Mesenchymal stem cell (in vitro differentiated cells and primary cell): ENCODE data around the gene OR5H1.
"Not testable (repeated sequence)": the region's sequence is repeated elsewhere in the genome, so short reads cannot be mapped to it uniquely, and the experiment has no call there.

Source experiments
- DNase-seq: peaks from one replicate; pipeline ENCODE4 v3.0.0-alpha.2; 2013
- H2AFZ ChIP-seq: one replicate; pipeline ENCODE4 v1.6.1; 2013; ENCODE audit warnings: low read depth, mild to moderate bottlenecking, control low read depth, inconsistent platforms, low read length, moderate library complexity
- H2AK5ac ChIP-seq: 2 replicates; pipeline ENCODE4 v1.6.1; 2013; ENCODE audit warnings: low read length, moderate library complexity, mild to moderate bottlenecking, inconsistent platforms; ENCODE audit not compliant: severe bottlenecking
- H2BK120ac ChIP-seq: one replicate; pipeline ENCODE4 v1.6.1; 2013; ENCODE audit warnings: low read depth, mild to moderate bottlenecking, inconsistent platforms, low read length, moderate library complexity
- H2BK12ac ChIP-seq, 2 experiments: one replicate each; pipeline ENCODE4 v1.6.1; 2013; ENCODE audit warnings: inconsistent platforms in 2 of 2, low read length in 2 of 2, mild to moderate bottlenecking in 2 of 2, moderate library complexity in 2 of 2, control low read depth in 1 of 2
- H2BK15ac ChIP-seq: one replicate; pipeline ENCODE4 v1.6.1; 2013; ENCODE audit warnings: mild to moderate bottlenecking, low read depth, inconsistent platforms; ENCODE audit not compliant: poor library complexity, severe bottlenecking
- H2BK5ac ChIP-seq: 2 replicates; pipeline ENCODE4 v1.6.1; 2013; ENCODE audit warnings: low read depth, mild to moderate bottlenecking, low read length, control low read depth, inconsistent platforms; ENCODE audit not compliant: poor library complexity, severe bottlenecking
- H3K14ac ChIP-seq, 2 experiments: one replicate each; pipeline ENCODE4 v1.6.1; 2013; ENCODE audit warnings: inconsistent platforms in 2 of 2, low read length in 2 of 2, control low read depth in 1 of 2, mild to moderate bottlenecking in 1 of 2, moderate library complexity in 1 of 2
- H3K18ac ChIP-seq, 2 experiments: one replicate each; pipeline ENCODE4 v1.6.1; 2013; ENCODE audit warnings: inconsistent platforms in 2 of 2, low read length in 2 of 2, control low read depth in 1 of 2, low read depth in 1 of 2, mild to moderate bottlenecking in 1 of 2
- H3K23ac ChIP-seq, 2 experiments: one replicate each; pipeline ENCODE4 v1.6.1; 2013; ENCODE audit warnings: inconsistent platforms in 2 of 2, low read length in 2 of 2, mild to moderate bottlenecking in 2 of 2, moderate library complexity in 2 of 2, control low read depth in 1 of 2
- H3K27ac ChIP-seq: 2 replicates; pipeline ENCODE4 v1.5.1; 2013; ENCODE audit warnings: mild to moderate bottlenecking, moderate library complexity, low read length, control low read depth, inconsistent platforms; ENCODE audit not compliant: poor library complexity, severe bottlenecking
- H3K27me3 ChIP-seq, 2 experiments: 2 replicates each; pipeline versions ENCODE4 v1.6.1 to v1.7.0; 2013; ENCODE audit warnings: low read length in 2 of 2, mild to moderate bottlenecking in 2 of 2, moderate library complexity in 2 of 2, control low read depth in 1 of 2, inconsistent platforms in 1 of 2; ENCODE audit not compliant: control insufficient read depth in 1 of 2, insufficient read depth in 1 of 2
- H3K36me3 ChIP-seq, 2 experiments: 2 replicates each; pipeline versions ENCODE4 v1.6.1 to v1.7.0; 2013; ENCODE audit warnings: low read length in 2 of 2, control low read depth in 1 of 2, inconsistent platforms in 1 of 2, low read depth in 1 of 2, mild to moderate bottlenecking in 1 of 2; ENCODE audit not compliant: insufficient read depth in 2 of 2, control insufficient read depth in 1 of 2
- H3K4ac ChIP-seq, 2 experiments: one replicate each; pipeline ENCODE4 v1.6.1; 2013; ENCODE audit warnings: inconsistent platforms in 2 of 2, low read length in 2 of 2, mild to moderate bottlenecking in 2 of 2, moderate library complexity in 2 of 2, control low read depth in 1 of 2, low read depth in 1 of 2
- H3K4me1 ChIP-seq: 2 replicates; pipeline ENCODE4 v1.6.1; 2013; ENCODE audit warnings: low read depth, low read length, control low read depth; ENCODE audit not compliant: control insufficient read depth, insufficient read depth
- H3K4me2 ChIP-seq: 2 replicates; pipeline ENCODE4 v1.6.1; 2013; ENCODE audit warnings: low read length, mild to moderate bottlenecking, inconsistent platforms; ENCODE audit not compliant: poor library complexity, severe bottlenecking
- H3K4me3 ChIP-seq, 2 experiments: 2 replicates each; pipeline versions ENCODE4 v1.5.1 to v1.7.0; 2013; ENCODE audit warnings: low read length in 2 of 2, mild to moderate bottlenecking in 2 of 2, control low read depth in 1 of 2, low read depth in 1 of 2; ENCODE audit not compliant: insufficient read depth in 1 of 2
- H3K79me1 ChIP-seq: replicated peaks from 2 replicates; pipeline ENCODE4 v1.6.1; 2013; ENCODE audit warnings: mild to moderate bottlenecking, control low read depth, low read length, inconsistent platforms; ENCODE audit not compliant: poor library complexity, severe bottlenecking
- H3K9ac ChIP-seq: 2 replicates; pipeline ENCODE4 v1.7.0; 2013; ENCODE audit warnings: mild to moderate bottlenecking, low read length, moderate library complexity
- H3K9me3 ChIP-seq: 2 replicates; pipeline ENCODE4 v1.7.0; 2013; ENCODE audit warnings: mild to moderate bottlenecking, low read length; ENCODE audit not compliant: control insufficient read depth
- H4K8ac ChIP-seq: one replicate; pipeline ENCODE4 v1.6.1; 2013; ENCODE audit warnings: inconsistent platforms, mild to moderate bottlenecking, low read length, moderate library complexity
- H4K91ac ChIP-seq: one replicate; pipeline ENCODE4 v1.6.1; 2013; ENCODE audit warnings: mild to moderate bottlenecking, low read length, inconsistent platforms
- WGBS: methylation state at CpG from one replicate; pipeline ENCODE4 v1.1.7; 2013; ENCODE audit warnings: mixed read lengths; 5-methylcytosine and 5-hydroxymethylcytosine counted together

The OR5H1 gene

GRCh38 chr3:98147179-98147578 is 16.7 kb downstream of the OR5H1 start, which contains the start of gene OR5H14:
Gene OR5H14 (plus strand): TSS chr3:98147479. CDS start chr3:98149386, 1,907 bp downstream.
- Histone ChIP-seq H3K9me3 (no peaks in the 10 kb centered on the region), H3K27me3 (no peaks in the 10 kb centered on the region), H2BK12ac (no peak within 1 kb of the TSS), H2BK5ac (no peak within 1 kb of the TSS), H3K79me1 (no peaks in the 10 kb centered on the region), H3K4me3 (no peak within 1 kb of the TSS), H3K4me2 (no peak within 1 kb of the TSS), H2AK5ac (no peak within 1 kb of the TSS), H3K4ac (no peak within 1 kb of the TSS), H3K14ac (no peak within 1 kb of the TSS), H3K9ac (no peak within 1 kb of the TSS), H4K8ac (no peak within 1 kb of the TSS), H3K4me1 (no peaks in the 10 kb centered on the region), H3K18ac (no peak within 1 kb of the TSS), H3K27ac (no peak within 1 kb of the TSS), H2BK120ac (no peak within 1 kb of the TSS), H3K23ac (no peak within 1 kb of the TSS), H2AFZ (no peak within 1 kb of the TSS), H4K91ac (no peak within 1 kb of the TSS), H2BK15ac (no peak within 1 kb of the TSS), H3K36me3 (no peaks in the 10 kb centered on the region)
- DNase-seq, result no peak
- no CpG with 5 or more reads among the region's 1 CpG for WGBS

- H4K91ac ChIP-seq, result no peak overlapping the region
- H2BK120ac ChIP-seq, result no peak overlapping the region
- H2BK15ac ChIP-seq, result no peak overlapping the region
- WGBS, result 42% methylated on average over 1 of the region's 3 CpGs
- H3K4me3 ChIP-seq, result no peak overlapping the region
- H3K14ac ChIP-seq, result no peak overlapping the region
- H3K79me1 ChIP-seq, result no peaks in the 10 kb centered on the region
- H3K23ac ChIP-seq, result no peak overlapping the region
- no peak overlapping the region for H3K18ac ChIP-seq
- no peak overlapping the region for H2AFZ ChIP-seq
- H3K27me3 ChIP-seq, result no peaks in the 10 kb centered on the region
- no peak for DNase-seq
- no peak overlapping the region for H3K27ac ChIP-seq
- H4K8ac ChIP-seq, result no peak overlapping the region
- no peak overlapping the region for H3K4me2 ChIP-seq
- H3K9ac ChIP-seq, result no peak overlapping the region
- H2BK5ac ChIP-seq, result no peak overlapping the region
- no peak overlapping the region for H3K4ac ChIP-seq
- H2AK5ac ChIP-seq, result no peak overlapping the region
- H2BK12ac ChIP-seq, result no peak overlapping the region
- no peaks in the 10 kb centered on the region for H3K36me3 ChIP-seq
- H3K4me1 ChIP-seq, result no peaks in the 10 kb centered on the region
- H3K9me3 ChIP-seq, result no peaks in the 10 kb centered on the region
Measured at GRCh38 chr3:98148751-98149150, 18.2 kb downstream of the OR5H1 start.

GRCh38 chr3:98149456-98149855 is 18.9 kb downstream of the OR5H1 start:
- H2AK5ac ChIP-seq, H3K9ac ChIP-seq, H3K18ac ChIP-seq, DNase-seq, H3K4me1 ChIP-seq, H4K91ac ChIP-seq, H2BK5ac ChIP-seq, H3K14ac ChIP-seq, H3K9me3 ChIP-seq, H3K27ac ChIP-seq, H3K79me1 ChIP-seq, H2BK12ac ChIP-seq, H2BK15ac ChIP-seq, H2AFZ ChIP-seq, H3K4ac ChIP-seq, H2BK120ac ChIP-seq, H3K36me3 ChIP-seq, H3K4me2 ChIP-seq, H3K23ac ChIP-seq, H3K4me3 ChIP-seq, H3K27me3 ChIP-seq, H4K8ac ChIP-seq: not testable (repeated sequence)
- 75% methylated on average over 4 of the region's 4 CpGs for WGBS

- no peak overlapping the region for H4K91ac ChIP-seq
- H2BK15ac ChIP-seq, result no peak overlapping the region
- no peak overlapping the region for H3K4me2 ChIP-seq
- H3K36me3 ChIP-seq, result no peaks in the 10 kb centered on the region
- no peak overlapping the region for H3K9ac ChIP-seq
- H3K9me3 ChIP-seq, result no peaks in the 10 kb centered on the region
- H2BK12ac ChIP-seq, result no peak overlapping the region
- DNase-seq, result no peak
- no peak overlapping the region for H2BK120ac ChIP-seq
- no peak overlapping the region for H4K8ac ChIP-seq
- H2AFZ ChIP-seq, result no peak overlapping the region
- no peak overlapping the region for H3K23ac ChIP-seq
- no peak overlapping the region for H2AK5ac ChIP-seq
- no peaks in the 10 kb centered on the region for H3K27me3 ChIP-seq
- 42% methylated on average over 4 of the region's 5 CpGs for WGBS
- no peaks in the 10 kb centered on the region for H3K79me1 ChIP-seq
- H3K4me1 ChIP-seq, result no peaks in the 10 kb centered on the region
- no peak overlapping the region for H3K18ac ChIP-seq
- no peak overlapping the region for H3K4me3 ChIP-seq
- H3K4ac ChIP-seq, result no peak overlapping the region
- H3K27ac ChIP-seq, result no peak overlapping the region
- no peak overlapping the region for H3K14ac ChIP-seq
- no peak overlapping the region for H2BK5ac ChIP-seq
Measured at GRCh38 chr3:98151241-98151640, 20.7 kb downstream of the OR5H1 start.
